ENCODE data around the gene LMAN1L. TPM values are rescaled to one million over a fixed set of nuclear protein-coding genes. Genes with fewer than 3 reads are reported as not detected.
A peak's percentile ranks its signal among the peaks of the same experiment; 100 is the strongest.

Gene LMAN1L
- polyA plus RNA-seq, 3 donors, result 0.08 TPM; not detected in 2

- peak; percentile 61 to 76 (median 68) for DNase-seq
- Histone ChIP-seq H3K4me1 (ENCODE audit: control insufficient read depth in 1 of 2, insufficient read depth in 2 of 2, low read length in 2 of 2) (peaks cover 98 to 100% of the 10 kb centered on the region in 2 donors), H3K79me2 (ENCODE audit: insufficient read depth, low read length) (peaks cover 94% of the 10 kb centered on the region), H3K36me3 (replicated peaks in 1 of 2; ENCODE audit: control insufficient read depth in 1 of 2, insufficient read depth in 2 of 2, low read length in 2 of 2) (peaks cover 12 to 25% of the 10 kb centered on the region in 2 donors), H4K20me1 (ENCODE audit: insufficient read depth, low read length) (peaks cover 22% of the 10 kb centered on the region), H3K4me2 (replicated peaks; ENCODE audit: extremely low read depth, low read length, poor library complexity, severe bottlenecking) (peak overlapping the region; percentile 93), H3K27ac (ENCODE audit: low read depth in 1 of 2, low read length in 2 of 2) (peak overlapping the region; percentile 96 to 97), H3K9me3 (replicated peaks in 1 of 2; ENCODE audit: control insufficient read depth in 1 of 2, insufficient read depth in 1 of 2, low read length in 2 of 2) (no peaks in the 10 kb centered on the region), H3K4me3 (replicated peaks in 1 of 3; ENCODE audit: low read depth in 2 of 3, low read length in 3 of 3) (peak overlapping the region; percentile 17 to 100 (median 46)), H3K9ac (ENCODE audit: insufficient read depth, low read length, poor library complexity, severe bottlenecking) (peak overlapping the region; percentile 76), H3K27me3 (ENCODE audit: control insufficient read depth in 2 of 2, insufficient read depth in 2 of 2, low read length in 2 of 2) (no peaks in the 10 kb centered on the region), H2AFZ (ENCODE audit: insufficient read depth, low read depth, low read length, poor library complexity, severe bottlenecking) (no peak overlapping the region)
- Mint-ChIP-seq H3K36me3 (peaks cover 44 to 67% of the 10 kb centered on the region in 2 donors), H3K9me3 (peaks cover 0 to 2% (median 0%) of the 10 kb centered on the region in 7 donors), H3K27ac (peak overlapping the region; percentile 99 to 100 (median 100)), H3K27me3 (ENCODE audit: low read depth in 3 of 3) (peaks cover 0 to 2% (median 0%) of the 10 kb centered on the region in 3 donors), H3K4me3 (peak overlapping the region; percentile 94 to 95), H3K4me1 (peaks cover 94% of the 10 kb centered on the region)
- intact Hi-C loops (cut with micrococcal nuclease), result no loop called here
- peak; percentile 48 for TF ChIP-seq CTCF (IDR thresholded peaks at IDR 0.05)
- WGBS (ENCODE audit: insufficient coverage), result 0% methylated on average over 2 of the region's 7 CpGs
These were observed 24.5 kb upstream of the LMAN1L start for GRCh38 chr15:74788042-74788682.

GRCh38 chr15:74788683-74789151 is 23.9 kb upstream of the LMAN1L start:
- 0% methylated on average over 3 of the region's 9 CpGs for WGBS (ENCODE audit: insufficient coverage)
- Mint-ChIP-seq H3K9me3 (peaks cover 0 to 2% (median 0%) of the 10 kb centered on the region in 7 donors), H3K27me3 (ENCODE audit: low read depth in 3 of 3) (peaks cover 0 to 2% (median 0%) of the 10 kb centered on the region in 3 donors)

More at GRCh38 chr15:74788683-74789151, 23.9 kb upstream of the LMAN1L start:
- Histone ChIP-seq H3K27ac (ENCODE audit: low read depth in 1 of 2, low read length in 2 of 2) (peak overlapping the region; percentile 96 to 97), H3K4me3 (replicated peaks in 1 of 3; ENCODE audit: low read depth in 2 of 3, low read length in 3 of 3) (peak overlapping the region; percentile 17 to 100 (median 46)), H3K27me3 (ENCODE audit: control insufficient read depth in 2 of 2, insufficient read depth in 2 of 2, low read length in 2 of 2) (no peaks in the 10 kb centered on the region), H3K36me3 (replicated peaks in 1 of 2; ENCODE audit: control insufficient read depth in 1 of 2, insufficient read depth in 2 of 2, low read length in 2 of 2) (peaks cover 12 to 26% of the 10 kb centered on the region in 2 donors), H3K79me2 (ENCODE audit: insufficient read depth, low read length) (peaks cover 94% of the 10 kb centered on the region), H4K20me1 (ENCODE audit: insufficient read depth, low read length) (peaks cover 26% of the 10 kb centered on the region), H3K4me2 (replicated peaks; ENCODE audit: extremely low read depth, low read length, poor library complexity, severe bottlenecking) (peak overlapping the region; percentile 93), H3K4me1 (ENCODE audit: control insufficient read depth in 1 of 2, insufficient read depth in 2 of 2, low read length in 2 of 2) (peaks cover 100% of the 10 kb centered on the region in 2 donors), H3K9ac (ENCODE audit: insufficient read depth, low read length, poor library complexity, severe bottlenecking) (peak overlapping the region; percentile 76), H2AFZ (ENCODE audit: insufficient read depth, low read depth, low read length, poor library complexity, severe bottlenecking) (no peak overlapping the region), H3K9me3 (replicated peaks in 1 of 2; ENCODE audit: control insufficient read depth in 1 of 2, insufficient read depth in 1 of 2, low read length in 2 of 2) (no peaks in the 10 kb centered on the region)
- DNase-seq, result no peak
- H3K4me1 Mint-ChIP-seq, result peaks cover 95% of the 10 kb centered on the region
- H3K4me3 Mint-ChIP-seq, result peak overlapping the region; percentile 94 to 95
- peaks cover 41 to 66% of the 10 kb centered on the region in 2 donors for H3K36me3 Mint-ChIP-seq
- no peak for TF ChIP-seq CTCF (IDR thresholded peaks at IDR 0.05)
- intact Hi-C loops (cut with micrococcal nuclease), result no loop called here
- H3K27ac Mint-ChIP-seq, result peak overlapping the region; percentile 99 to 100 (median 100)

Data from CD14-positive monocyte (primary cell).